NT2/D1 (cell line): ENCODE data around the gene TTF1.

Experiments used
- YY1 ChIP-seq: IDR thresholded peaks from 2 replicates; pipeline ENCODE4 v1.6.1; 2011; ENCODE audit not compliant: insufficient read length, insufficient read depth
- ZNF274 ChIP-seq: IDR thresholded peaks from 2 replicates; pipeline ENCODE4 v1.6.1; 2011; ENCODE audit warnings: mild to moderate bottlenecking, low read depth, low read length

GRCh38 chr9:132422574-132422973 lies 15.9 kb upstream of the TTF1 start:
- TF ChIP-seq YY1 (no peak), ZNF274 (no peak)
